AG04450 (cell line): ENCODE results near the gene NOXA1. TPM values are rescaled to one million over a fixed set of nuclear protein-coding genes. Genes with fewer than 3 reads are reported as not detected.
A peak's percentile ranks its signal among the peaks of the same experiment; 100 is the strongest.

Experiments
- CTCF ChIA-PET: fragments of 300-600, 350-600 bp; formaldehyde crosslinking; extraction: SDS; loops from one replicate; lab custom pipeline; 2022; ENCODE audit warnings: antibody characterized with exemption, inconsistent platforms; lab: Charles Lee
- POLR2A ChIA-PET: fragments of 350-600 bp; formaldehyde crosslinking; extraction: SDS; loops from one replicate; lab custom pipeline; 2021; ENCODE audit warnings: antibody characterized with exemption, inconsistent platforms; lab: Yijun Ruan, JAX
- DNase-seq: peaks from one replicate; pipeline ENCODE4 v3.0.0-alpha.2; 2011; ENCODE audit warnings: low read depth, low spot score
- H3K27ac ChIP-seq: one replicate; pipeline ENCODE4 v1.5.1; 2012; ENCODE audit warnings: low read depth, low read length, control low read depth
- H3K27me3 ChIP-seq: one replicate; pipeline ENCODE4 v1.6.0; 2012; ENCODE audit warnings: low read length; ENCODE audit not compliant: control insufficient read depth, insufficient read depth
- H3K4me3 ChIP-seq: 2 replicates; pipeline ENCODE4 v1.5.1; 2011; ENCODE audit warnings: mild to moderate bottlenecking, low read depth, low read length, control low read depth
- H3K9me3 ChIP-seq: 2 replicates; pipeline ENCODE4 v1.5.1; 2012; ENCODE audit warnings: low read length; ENCODE audit not compliant: control insufficient read depth, insufficient read depth
- CTCF ChIP-seq: IDR thresholded peaks from 2 replicates; pipeline ENCODE4 v1.5.1; 2011; ENCODE audit warnings: low read depth, low read length, control low read depth, inconsistent platforms
- polyA plus RNA-seq: library from polyadenylated mRNA; depleted of rRNA; stranded (reverse); fragments of >200 nt; gene quantifications from 2 replicates; pipeline ENCODE4 v1.2.3, GENCODE V29; 2011

The NOXA1 gene
- polyA plus RNA-seq, 1 experiment: 0.06 TPM

DNA sequence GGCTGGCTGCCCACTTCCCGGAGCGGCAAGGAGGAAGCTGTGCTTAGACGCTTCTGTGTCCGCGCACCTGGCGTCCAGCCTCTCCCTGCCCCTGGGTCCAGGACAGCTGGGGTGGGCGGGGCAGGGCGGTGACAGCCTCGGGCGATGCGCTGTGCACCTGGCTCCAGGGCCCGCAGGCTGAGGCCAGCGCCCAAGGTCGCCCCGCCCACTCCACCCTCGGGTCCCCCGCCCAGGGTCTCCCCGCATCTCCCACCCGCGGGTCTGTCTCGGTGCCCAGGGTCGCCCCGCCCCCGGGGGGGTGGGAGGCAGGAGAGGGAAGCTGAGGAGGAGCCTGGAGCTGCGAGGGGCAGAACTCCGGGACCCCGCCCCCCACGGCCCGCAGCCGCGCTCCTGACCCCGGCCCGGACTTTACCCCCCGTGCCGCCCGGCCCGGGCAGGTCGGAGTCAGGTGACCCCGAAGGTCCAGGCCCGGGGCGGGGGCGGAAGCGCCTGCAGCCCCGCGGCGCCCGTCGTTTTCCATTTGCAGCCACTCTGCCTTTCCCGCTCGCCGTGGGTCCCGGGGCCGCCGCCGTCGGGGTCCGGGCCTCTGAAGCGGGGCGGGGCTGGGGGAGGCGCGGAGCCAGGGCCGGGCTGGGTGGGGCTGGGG, 18.2 kb downstream of the NOXA1 start, which contains the start of gene ENTPD8:
ENTPD8 (minus strand) TSS at position 69 of the 646 bp plus-strand sequence. CDS start 3,072 bp downstream, outside the sequence.
- peaks cover 7% of the 10 kb centered on the region for H3K27me3 ChIP-seq
- CTCF ChIA-PET: interaction anchor here (1.0 kb wide), 1 partner anchor 19 kb away, joined by 5 read pairs; the partner anchor contains the start of gene EXD3

DNA sequence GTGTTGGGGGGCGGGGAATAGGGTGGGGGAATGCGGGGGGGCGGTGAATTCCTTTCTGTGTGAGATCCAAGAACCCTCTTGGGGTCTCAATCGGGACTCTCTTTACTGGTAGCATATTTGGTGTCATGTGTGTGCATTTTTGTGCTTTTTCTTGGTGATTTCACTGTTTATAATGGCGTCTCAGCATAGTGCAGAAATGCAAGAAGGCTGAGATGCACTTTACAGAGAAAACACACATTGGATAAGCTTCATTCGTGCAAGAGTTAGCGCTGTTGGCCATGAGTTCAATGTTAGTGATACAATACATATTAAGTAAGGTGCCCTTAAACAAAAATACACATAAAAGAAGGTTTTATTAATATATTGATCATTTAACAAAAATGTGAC, 18.7 kb downstream of the NOXA1 start:
- H3K4me3 ChIP-seq: no peak overlapping the region
- POLR2A ChIA-PET: interaction anchor here (0.9 kb wide), 1 partner anchor 19 kb away, joined by 8 read pairs; the partner anchor contains the start of genes EXD3 and NOXA1
- peaks cover 7% of the 10 kb centered on the region for H3K27me3 ChIP-seq
- CTCF ChIA-PET: interaction anchor here (1.0 to 4.4 kb wide), 2 partner anchors 19 kb away, joined by 5 to 29 read pairs; partner anchors contain the start of genes EXD3 and NOXA1
- no peak overlapping the region for H3K27ac ChIP-seq
- no peaks in the 10 kb centered on the region; the same call in 1 of the 2 replicates for H3K9me3 ChIP-seq
- no peak for TF ChIP-seq CTCF
- DNase-seq: no peak

More for the DNA sequence above, 18.2 kb downstream of the NOXA1 start, which contains the start of gene ENTPD8:
- no peak for TF ChIP-seq CTCF
- Histone ChIP-seq H3K27ac (no peak within 1 kb of the TSS), H3K9me3 (no peaks in the 10 kb centered on the region; the same call in 1 of the 2 replicates), H3K4me3 (peak within 1 kb of the TSS; percentile 32; the same call in 1 of the 2 replicates)
- no peak for DNase-seq
- POLR2A ChIA-PET: no interaction called here

- POLR2A ChIA-PET: no interaction called here
- no peak for TF ChIP-seq CTCF
- CTCF ChIA-PET: interaction anchor here (0.7 to 4.4 kb wide), 6 partner anchors 10 to 207 kb away, joined by 3 to 29 read pairs (median 6); partner anchors contain the start of genes EXD3 and NOXA1
- no peaks in the 10 kb centered on the region for H3K9me3 ChIP-seq
- H3K27ac ChIP-seq: no peak overlapping the region
- H3K27me3 ChIP-seq: peaks cover 7% of the 10 kb centered on the region
- no peak for DNase-seq
- no peak overlapping the region for H3K4me3 ChIP-seq
Observed at GRCh38 chr9:137444106-137444790, 21.1 kb downstream of the NOXA1 start.

- H3K27me3 ChIP-seq: peaks cover 6% of the 10 kb centered on the region
- ChIA-PET CTCF (interaction anchor here (2.2 to 4.4 kb wide), 3 partner anchors 11 to 158 kb away, joined by 8 to 29 read pairs (median 11); partner anchors contain the start of genes EXD3 and NOXA1), POLR2A (no interaction called here)
- peak; percentile 86 for TF ChIP-seq CTCF
- H3K27ac ChIP-seq: no peak overlapping the region
- peak; percentile 26 for DNase-seq
- H3K9me3 ChIP-seq: no peaks in the 10 kb centered on the region
- H3K4me3 ChIP-seq: no peak overlapping the region
Observed at GRCh38 chr9:137445275-137445807, 22.1 kb downstream of the NOXA1 start.
